GM06990 (cell line): ENCODE data around the gene COL15A1.

Experiments used
- DNase-seq: peaks from one replicate; pipeline ENCODE4 v3.0.0-alpha.2; 2011; ENCODE audit not compliant: insufficient read length; ENCODE audit errors: extremely low read depth
- H3K27me3 ChIP-seq: replicated peaks from 2 replicates; pipeline ENCODE4 v1.6.0; 2011; ENCODE audit warnings: low read length; ENCODE audit not compliant: control insufficient read depth, insufficient read depth
- H3K36me3 ChIP-seq: 2 replicates; pipeline ENCODE4 v1.5.1; 2011; ENCODE audit warnings: low read length; ENCODE audit not compliant: control insufficient read depth, insufficient read depth
- H3K4me3 ChIP-seq: replicated peaks from 2 replicates; pipeline ENCODE4 v1.5.1; 2011; ENCODE audit warnings: low read depth, mild to moderate bottlenecking, control low read depth, low read length
- CTCF ChIP-seq: IDR thresholded peaks from 2 replicates; pipeline ENCODE4 v1.5.1; 2011; ENCODE audit warnings: low read length, control low read depth, mild to moderate bottlenecking, inconsistent platforms; ENCODE audit not compliant: insufficient read depth, poor library complexity, severe bottlenecking

The COL15A1 gene

GRCh38 chr9:99034149-99034548, 90.4 kb downstream of the COL15A1 start:
- Histone ChIP-seq H3K4me3 (no peak overlapping the region), H3K36me3 (no peaks in the 10 kb centered on the region), H3K27me3 (peaks cover 2% of the 10 kb centered on the region)
- no peak for TF ChIP-seq CTCF
- no peak for DNase-seq

- TF ChIP-seq CTCF: no peak
- peaks cover 2% of the 10 kb centered on the region for H3K27me3 ChIP-seq
- DNase-seq: no peak
- no peak overlapping the region for H3K4me3 ChIP-seq
- H3K36me3 ChIP-seq: no peaks in the 10 kb centered on the region
Observed at GRCh38 chr9:99035313-99035712, 91.6 kb downstream of the COL15A1 start.

GRCh38 chr9:99037769-99038483, 94.2 kb downstream of the COL15A1 start:
- TF ChIP-seq CTCF: no peak
- Histone ChIP-seq H3K4me3 (no peak overlapping the region), H3K36me3 (no peaks in the 10 kb centered on the region), H3K27me3 (no peaks in the 10 kb centered on the region)
- no peak for DNase-seq

GRCh38 chr9:99038484-99038820, 94.7 kb downstream of the COL15A1 start:
- H3K36me3 ChIP-seq: no peaks in the 10 kb centered on the region
- H3K27me3 ChIP-seq: no peaks in the 10 kb centered on the region
- no peak for TF ChIP-seq CTCF
- no peak overlapping the region for H3K4me3 ChIP-seq
- DNase-seq: no peak

GRCh38 chr9:99039505-99040182, 95.9 kb downstream of the COL15A1 start:
- Histone ChIP-seq H3K4me3 (no peak overlapping the region), H3K36me3 (no peaks in the 10 kb centered on the region), H3K27me3 (no peaks in the 10 kb centered on the region)
- DNase-seq: no peak
- TF ChIP-seq CTCF: no peak
